Mesothelial cell of epicardium (in vitro differentiated cells): ENCODE results near the gene ADGRG7. TPM values are rescaled to one million over a fixed set of nuclear protein-coding genes. Genes with fewer than 3 reads are reported as not detected.

Experiments used
- DNase-seq, 2 experiments: peaks; one replicate each; pipeline ENCODE4 v3.0.0; 2021; ENCODE audit warnings: low spot score in 2 of 2; ENCODE audit not compliant: unreplicated experiment in 2 of 2
- H3K27ac Mint-ChIP-seq: 2 replicates; pipeline ENCODE4 v1.8.0; 2021; ENCODE audit warnings: mixed read lengths
- H3K27me3 Mint-ChIP-seq: 2 replicates; pipeline ENCODE4 v1.8.0; 2021; ENCODE audit warnings: low read depth, mixed read lengths
- H3K36me3 Mint-ChIP-seq: 2 replicates; pipeline ENCODE4 v1.8.0; 2021; ENCODE audit warnings: mixed read lengths
- H3K4me1 Mint-ChIP-seq: 2 replicates; pipeline ENCODE4 v1.8.0; 2021; ENCODE audit warnings: mixed read lengths
- H3K4me3 Mint-ChIP-seq: 2 replicates; pipeline ENCODE4 v1.8.0; 2021; ENCODE audit warnings: mild to moderate bottlenecking, moderate library complexity, mixed read lengths
- H3K9me3 Mint-ChIP-seq: 2 replicates; pipeline ENCODE4 v1.8.0; 2021; ENCODE audit warnings: mixed read lengths
- total RNA-seq: library from RNA; stranded (reverse); gene quantifications from 3 replicates; pipeline ENCODE4 v1.2.1, GENCODE V29; 2021
- TF ChIP-seq, protein P1 (sequence below): fragments of 200-600 bp; sonication (generic); IDR thresholded peaks from one replicate; pipeline ENCODE4 v1.5.0; 2021; ENCODE audit warnings: antibody characterized with exemption; ENCODE audit not compliant: unreplicated experiment

Gene ADGRG7
- total RNA-seq, 1 donor from 2014 or later, result not detected

DNA sequence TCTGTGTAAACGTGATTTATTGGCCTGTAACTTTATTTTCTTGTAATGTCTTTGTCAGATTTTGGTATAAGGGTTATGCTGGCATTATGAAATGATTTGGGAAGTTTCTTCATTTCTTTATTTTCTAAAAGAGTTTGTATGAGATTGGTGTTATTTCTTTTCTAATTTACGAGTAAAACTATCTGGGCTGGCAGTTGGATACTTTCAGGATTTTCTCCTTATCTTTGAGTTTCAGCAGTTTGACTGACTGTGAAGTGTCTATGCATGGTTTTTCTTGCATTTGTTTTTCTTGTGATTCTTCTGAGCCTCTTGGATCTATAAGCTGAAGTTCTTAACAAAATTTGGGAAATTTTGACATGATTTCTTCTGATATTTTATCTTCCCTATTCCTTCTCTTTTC lies 18.1 kb downstream of the ADGRG7 start:
- Mint-ChIP-seq H3K36me3 (no peaks in the 10 kb centered on the region), H3K4me3 (no peak overlapping the region), H3K4me1 (no peaks in the 10 kb centered on the region), H3K27ac (no peak overlapping the region), H3K9me3 (peaks cover 12% of the 10 kb centered on the region), H3K27me3 (peaks cover 1% of the 10 kb centered on the region)
- DNase-seq, result no peak
- TF ChIP-seq, protein P1, sequence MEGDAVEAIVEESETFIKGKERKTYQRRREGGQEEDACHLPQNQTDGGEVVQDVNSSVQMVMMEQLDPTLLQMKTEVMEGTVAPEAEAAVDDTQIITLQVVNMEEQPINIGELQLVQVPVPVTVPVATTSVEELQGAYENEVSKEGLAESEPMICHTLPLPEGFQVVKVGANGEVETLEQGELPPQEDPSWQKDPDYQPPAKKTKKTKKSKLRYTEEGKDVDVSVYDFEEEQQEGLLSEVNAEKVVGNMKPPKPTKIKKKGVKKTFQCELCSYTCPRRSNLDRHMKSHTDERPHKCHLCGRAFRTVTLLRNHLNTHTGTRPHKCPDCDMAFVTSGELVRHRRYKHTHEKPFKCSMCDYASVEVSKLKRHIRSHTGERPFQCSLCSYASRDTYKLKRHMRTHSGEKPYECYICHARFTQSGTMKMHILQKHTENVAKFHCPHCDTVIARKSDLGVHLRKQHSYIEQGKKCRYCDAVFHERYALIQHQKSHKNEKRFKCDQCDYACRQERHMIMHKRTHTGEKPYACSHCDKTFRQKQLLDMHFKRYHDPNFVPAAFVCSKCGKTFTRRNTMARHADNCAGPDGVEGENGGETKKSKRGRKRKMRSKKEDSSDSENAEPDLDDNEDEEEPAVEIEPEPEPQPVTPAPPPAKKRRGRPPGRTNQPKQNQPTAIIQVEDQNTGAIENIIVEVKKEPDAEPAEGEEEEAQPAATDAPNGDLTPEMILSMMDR, result no peak

DNA sequence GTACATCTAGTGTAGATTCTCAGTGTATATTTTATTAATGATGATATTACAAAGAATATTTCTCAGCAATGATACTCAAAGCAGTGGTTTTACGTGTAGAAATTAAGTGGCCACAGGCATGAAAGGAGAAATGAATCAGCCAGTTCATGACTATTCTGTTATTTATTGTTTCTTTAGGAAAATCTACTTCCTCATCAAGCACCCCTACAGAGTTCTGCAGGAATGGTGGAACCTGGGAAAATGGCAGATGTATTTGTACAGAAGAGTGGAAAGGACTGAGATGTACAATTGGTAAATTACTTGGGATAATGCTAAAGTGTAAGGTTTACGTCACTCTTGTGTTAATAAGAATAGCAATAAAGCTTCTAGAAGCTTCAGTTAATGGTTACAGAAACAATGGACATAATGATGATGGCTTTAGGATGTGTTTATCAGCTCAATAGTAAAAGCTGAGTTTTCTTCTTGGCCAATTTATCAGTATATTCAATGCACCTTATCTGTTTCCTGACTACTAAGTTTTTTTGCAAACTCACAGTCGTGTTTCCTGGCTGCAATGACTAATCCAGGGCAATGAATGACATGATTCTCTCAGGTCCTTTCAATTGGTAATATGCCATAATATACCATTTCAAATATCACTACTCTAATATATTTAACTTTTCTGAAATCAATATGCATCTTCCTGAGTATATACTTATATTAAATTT lies 20.2 kb downstream of the ADGRG7 start:
- no peaks in the 10 kb centered on the region for H3K36me3 Mint-ChIP-seq
- no peak for DNase-seq

DNA sequence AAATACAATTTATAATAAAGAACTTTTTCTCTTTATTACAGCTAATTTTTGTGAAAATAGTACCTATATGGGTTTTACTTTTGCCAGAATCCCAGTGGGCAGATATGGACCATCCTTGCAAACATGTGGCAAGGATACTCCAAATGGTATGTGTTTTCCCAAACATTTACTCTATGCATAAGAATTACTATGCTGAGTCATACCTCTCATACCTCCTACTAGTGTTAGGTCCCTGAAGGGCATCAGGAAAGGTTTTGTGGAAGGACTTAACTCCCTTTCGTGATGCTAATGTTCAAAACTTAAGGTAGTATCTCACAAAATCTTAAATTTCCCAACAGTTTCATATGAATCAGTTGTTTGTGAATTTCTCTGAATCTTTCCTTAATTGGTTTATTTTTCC lies 21.3 kb downstream of the ADGRG7 start:
- no peaks in the 10 kb centered on the region for H3K36me3 Mint-ChIP-seq
- H3K27ac Mint-ChIP-seq, result no peak overlapping the region

More for the DNA sequence above, 20.2 kb downstream of the ADGRG7 start:
- peaks cover 1% of the 10 kb centered on the region for H3K27me3 Mint-ChIP-seq
- H3K27ac Mint-ChIP-seq, result no peak overlapping the region
- H3K9me3 Mint-ChIP-seq, result peaks cover 1% of the 10 kb centered on the region
- H3K4me1 Mint-ChIP-seq, result no peaks in the 10 kb centered on the region
- TF ChIP-seq, protein P1, result no peak
- no peak overlapping the region for H3K4me3 Mint-ChIP-seq

DNA sequence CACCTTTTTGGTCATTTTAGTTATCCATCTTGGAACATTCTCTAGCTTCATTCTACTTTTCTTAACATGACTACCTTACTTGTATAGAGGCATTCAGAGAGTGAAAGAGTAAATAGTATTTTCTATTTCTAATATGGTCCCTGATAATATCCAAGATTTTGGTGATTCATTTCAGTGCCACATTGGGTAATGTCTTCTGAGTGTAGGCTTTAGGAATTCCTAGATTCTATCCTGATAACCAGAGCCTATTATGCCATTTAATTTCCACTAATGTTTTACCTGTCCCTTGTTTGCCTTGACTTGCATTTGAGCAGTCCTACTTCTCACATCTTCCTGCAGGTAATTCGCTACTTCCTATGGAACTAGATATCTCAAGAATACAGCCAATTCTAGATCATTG lies 21.8 kb downstream of the ADGRG7 start:
- Mint-ChIP-seq H3K27me3 (no peaks in the 10 kb centered on the region), H3K4me3 (no peak overlapping the region), H3K36me3 (no peaks in the 10 kb centered on the region), H3K4me1 (no peaks in the 10 kb centered on the region), H3K9me3 (no peaks in the 10 kb centered on the region), H3K27ac (no peak overlapping the region)
- DNase-seq, result no peak
- TF ChIP-seq, protein P1, result no peak

More for the DNA sequence above, 21.3 kb downstream of the ADGRG7 start:
- Mint-ChIP-seq H3K27me3 (no peaks in the 10 kb centered on the region), H3K9me3 (no peaks in the 10 kb centered on the region), H3K4me3 (no peak overlapping the region), H3K4me1 (no peaks in the 10 kb centered on the region)
- TF ChIP-seq, protein P1, result no peak
- DNase-seq, result no peak

DNA sequence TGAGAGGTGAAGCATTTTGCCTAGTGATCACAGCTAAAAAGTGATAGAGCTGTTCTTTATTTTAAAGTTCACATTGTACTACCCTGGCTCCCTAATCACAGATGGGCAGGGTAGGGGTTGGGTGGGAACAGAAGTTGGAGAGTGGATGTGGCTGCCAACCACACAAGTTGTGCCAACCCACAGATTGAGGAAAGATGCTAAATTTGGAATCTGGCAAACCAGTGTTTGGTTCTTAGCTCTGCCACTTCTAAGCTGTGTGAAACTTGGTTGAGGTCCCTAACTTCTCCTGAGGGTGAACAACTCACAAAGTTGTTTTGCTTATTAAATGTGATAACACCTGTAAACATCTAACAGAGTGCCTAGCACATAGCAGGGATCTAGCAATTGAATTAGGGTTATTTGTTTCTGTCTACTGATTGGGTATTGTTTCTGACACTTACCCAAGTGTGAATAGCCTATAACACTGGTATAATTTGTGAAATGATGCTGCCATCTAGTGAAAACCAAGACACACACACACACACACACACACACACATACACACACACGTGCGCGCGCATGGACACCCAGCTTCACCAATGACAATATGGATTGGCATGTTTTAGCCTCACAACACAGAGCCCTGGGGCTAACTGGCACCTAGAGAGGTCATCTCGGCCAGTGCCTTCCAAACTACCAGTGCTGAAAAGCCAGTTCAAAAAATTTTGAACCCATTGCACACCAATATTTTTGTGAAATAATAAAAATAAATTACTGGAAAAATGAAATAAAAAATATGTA lies 25.3 kb downstream of the ADGRG7 start:
- Mint-ChIP-seq H3K27me3 (no peaks in the 10 kb centered on the region), H3K4me1 (no peaks in the 10 kb centered on the region), H3K36me3 (no peaks in the 10 kb centered on the region), H3K27ac (no peak overlapping the region), H3K9me3 (no peaks in the 10 kb centered on the region), H3K4me3 (no peak overlapping the region)
- TF ChIP-seq, protein P1, result no peak
- no peak for DNase-seq
